Activated B cell treated with CpG ODN at 0.5 μM for 24 hours (primary cell): ENCODE measurements around the gene KRTAP5-3. TPM values are rescaled to one million over a fixed set of nuclear protein-coding genes. Genes with fewer than 3 reads are reported as not detected.
A peak's percentile ranks its signal among the peaks of the same experiment; 100 is the strongest.

Experiments used
- ATAC-seq: fragments of 200-7000 bp; cut with Tn5 transposase; one replicate; pipeline ENCODE4 v1.10.0; 2021; ENCODE audit warnings: low read depth, mild to moderate bottlenecking, moderate library complexity
- CTCF ChIA-PET: fragments of 350-600 bp; sonication (Branson Sonifier 250); formaldehyde crosslinking; loops from one replicate; lab custom pipeline; 2021; ENCODE audit warnings: antibody characterized with exemption; lab: Charles Lee
- POLR2A ChIA-PET: fragments of 350-600 bp; sonication (Branson Sonifier 250); formaldehyde crosslinking; loops from one replicate; lab custom pipeline; 2021; ENCODE audit warnings: antibody characterized with exemption; lab: Charles Lee
- DNase-seq: peaks from one replicate; pipeline ENCODE4 v3.0.0; 2022
- H3K27ac Mint-ChIP-seq: one replicate; pipeline ENCODE4 v1.8.0; 2020; ENCODE audit warnings: mixed read lengths
- H3K27me3 Mint-ChIP-seq: one replicate; pipeline ENCODE4 v1.8.0; 2021; ENCODE audit warnings: mixed read lengths
- H3K36me3 Mint-ChIP-seq: one replicate; pipeline ENCODE4 v1.8.0; 2021; ENCODE audit warnings: low read depth, mixed read lengths
- H3K4me1 Mint-ChIP-seq: one replicate; pipeline ENCODE4 v1.8.0; 2021; ENCODE audit warnings: mixed read lengths
- H3K4me3 Mint-ChIP-seq: one replicate; pipeline ENCODE4 v1.8.0; 2020; ENCODE audit warnings: mild to moderate bottlenecking, mixed read lengths
- H3K9me3 Mint-ChIP-seq: one replicate; pipeline ENCODE4 v1.8.0; 2020; ENCODE audit warnings: mixed read lengths
- intact Hi-C: fragments of 100-400 bp; cut with micrococcal nuclease; formaldehyde crosslinking; loops from one replicate; pipeline ENCODE4 v1.15.1; 2024
- total RNA-seq: library from RNA; stranded (reverse); gene quantifications from 2 replicates; pipeline ENCODE4 v1.2.3, GENCODE V29; 2022
- TF ChIP-seq, protein P1 (sequence below): fragments of 200-600 bp; IDR thresholded peaks from one replicate; pipeline ENCODE4 v1.8.0; 2022; ENCODE audit warnings: antibody characterized with exemption, mild to moderate bottlenecking

KRTAP5-3 gene
- total RNA-seq, 1 donor from 2014 or later = not detected

DNA sequence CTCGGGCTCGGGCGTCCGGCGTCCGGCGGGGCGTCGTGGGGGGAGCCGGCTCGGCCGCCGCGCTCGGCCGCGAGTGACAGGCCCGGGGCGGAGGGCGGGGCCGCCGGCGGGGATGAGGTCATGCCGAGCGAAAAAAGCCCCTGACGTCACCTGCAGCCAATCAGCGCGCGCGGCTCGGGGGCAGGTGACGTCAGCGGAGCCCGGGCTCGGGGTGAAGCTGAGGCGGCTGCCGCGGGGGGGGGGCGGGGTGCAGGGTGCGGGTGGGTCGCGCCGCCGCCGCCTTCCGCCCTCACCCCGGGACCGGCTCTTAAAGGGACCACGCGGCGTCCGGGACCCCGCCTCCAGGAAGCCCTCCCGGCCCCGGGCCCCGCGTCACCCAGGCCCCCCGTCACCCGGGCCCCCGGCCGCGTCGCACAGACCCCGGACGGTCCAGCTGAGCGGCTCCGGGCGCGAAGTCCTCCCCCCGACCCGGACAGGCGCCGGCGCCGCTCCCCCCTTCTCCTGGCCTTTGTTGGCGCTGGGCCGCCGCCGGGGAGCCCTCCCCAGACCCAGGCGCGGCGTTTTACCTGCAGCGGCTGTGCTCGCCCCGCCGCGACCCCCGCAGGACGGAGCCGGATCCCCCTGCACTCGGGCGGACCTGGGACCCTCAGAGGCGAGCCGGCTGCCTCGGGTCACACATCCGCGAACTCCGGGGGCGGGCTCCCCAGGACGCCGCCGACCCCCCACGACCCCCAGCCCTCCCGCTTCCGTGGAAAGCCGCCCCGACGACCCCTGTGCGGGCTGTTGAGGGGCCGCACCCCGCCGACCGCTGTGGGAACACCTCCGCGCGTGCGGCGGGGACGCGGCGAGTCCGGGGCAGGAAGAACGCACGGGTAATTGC is 35.8 kb downstream of the KRTAP5-3 start, which contains the start of gene DUSP8:
Gene DUSP8, minus strand, starts transcription at position 75 of the 880 bp plus-strand sequence. CDS start 6,445 bp downstream, outside the sequence.
- Mint-ChIP-seq H3K4me1 (peaks cover 12% of the 10 kb centered on the region), H3K9me3 (no peaks in the 10 kb centered on the region), H3K27ac (no peak within 1 kb of the TSS), H3K4me3 (peak within 1 kb of the TSS; percentile 64), H3K27me3 (peaks cover 22% of the 10 kb centered on the region), H3K36me3 (no peaks in the 10 kb centered on the region)
- ChIA-PET CTCF (no interaction called here), POLR2A (interaction anchor here (0.8 to 3.2 kb wide), 5 partner anchors 16 to 729 kb away, joined by 3 to 13 read pairs (median 4); partner anchors contain the start of genes TOLLIP and TSPAN4)
- intact Hi-C loops = loop anchor here (2.0 to 10.0 kb wide), 5 partner anchors 35 to 728 kb away; partner anchors contain the start of genes CHID1, LSP1, POLR2L and TSPAN4
- DNase-seq (peak; percentile 89), ATAC-seq (peak; percentile 43)
- TF ChIP-seq, protein P1, sequence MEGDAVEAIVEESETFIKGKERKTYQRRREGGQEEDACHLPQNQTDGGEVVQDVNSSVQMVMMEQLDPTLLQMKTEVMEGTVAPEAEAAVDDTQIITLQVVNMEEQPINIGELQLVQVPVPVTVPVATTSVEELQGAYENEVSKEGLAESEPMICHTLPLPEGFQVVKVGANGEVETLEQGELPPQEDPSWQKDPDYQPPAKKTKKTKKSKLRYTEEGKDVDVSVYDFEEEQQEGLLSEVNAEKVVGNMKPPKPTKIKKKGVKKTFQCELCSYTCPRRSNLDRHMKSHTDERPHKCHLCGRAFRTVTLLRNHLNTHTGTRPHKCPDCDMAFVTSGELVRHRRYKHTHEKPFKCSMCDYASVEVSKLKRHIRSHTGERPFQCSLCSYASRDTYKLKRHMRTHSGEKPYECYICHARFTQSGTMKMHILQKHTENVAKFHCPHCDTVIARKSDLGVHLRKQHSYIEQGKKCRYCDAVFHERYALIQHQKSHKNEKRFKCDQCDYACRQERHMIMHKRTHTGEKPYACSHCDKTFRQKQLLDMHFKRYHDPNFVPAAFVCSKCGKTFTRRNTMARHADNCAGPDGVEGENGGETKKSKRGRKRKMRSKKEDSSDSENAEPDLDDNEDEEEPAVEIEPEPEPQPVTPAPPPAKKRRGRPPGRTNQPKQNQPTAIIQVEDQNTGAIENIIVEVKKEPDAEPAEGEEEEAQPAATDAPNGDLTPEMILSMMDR = no peak

DNA sequence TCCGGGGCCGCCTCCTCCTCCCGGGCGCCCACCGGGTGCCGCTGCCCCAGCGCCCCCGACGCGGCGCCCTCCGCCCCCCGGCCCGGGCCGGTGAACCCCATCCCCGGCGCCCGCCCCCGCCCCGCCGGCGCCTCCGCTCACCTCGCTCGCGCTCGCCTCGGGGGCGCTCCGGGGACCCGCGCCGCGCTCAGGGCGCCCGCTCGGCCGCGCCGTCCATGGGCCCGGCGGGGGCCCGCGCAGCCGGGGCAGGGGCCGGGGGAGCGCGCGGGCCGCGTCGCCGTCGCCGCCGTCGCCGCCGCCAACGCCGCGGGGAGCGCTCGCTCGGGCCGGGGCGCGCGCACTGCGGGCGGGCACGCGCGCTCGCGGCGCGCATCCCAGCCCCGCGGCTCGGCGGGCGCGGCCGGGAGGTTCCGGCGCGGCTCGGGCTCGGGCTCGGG is 36.5 kb downstream of the KRTAP5-3 start:
- ATAC-seq = no peak
- H3K4me3 Mint-ChIP-seq = no peak overlapping the region
- CTCF ChIA-PET = no interaction called here

DNA sequence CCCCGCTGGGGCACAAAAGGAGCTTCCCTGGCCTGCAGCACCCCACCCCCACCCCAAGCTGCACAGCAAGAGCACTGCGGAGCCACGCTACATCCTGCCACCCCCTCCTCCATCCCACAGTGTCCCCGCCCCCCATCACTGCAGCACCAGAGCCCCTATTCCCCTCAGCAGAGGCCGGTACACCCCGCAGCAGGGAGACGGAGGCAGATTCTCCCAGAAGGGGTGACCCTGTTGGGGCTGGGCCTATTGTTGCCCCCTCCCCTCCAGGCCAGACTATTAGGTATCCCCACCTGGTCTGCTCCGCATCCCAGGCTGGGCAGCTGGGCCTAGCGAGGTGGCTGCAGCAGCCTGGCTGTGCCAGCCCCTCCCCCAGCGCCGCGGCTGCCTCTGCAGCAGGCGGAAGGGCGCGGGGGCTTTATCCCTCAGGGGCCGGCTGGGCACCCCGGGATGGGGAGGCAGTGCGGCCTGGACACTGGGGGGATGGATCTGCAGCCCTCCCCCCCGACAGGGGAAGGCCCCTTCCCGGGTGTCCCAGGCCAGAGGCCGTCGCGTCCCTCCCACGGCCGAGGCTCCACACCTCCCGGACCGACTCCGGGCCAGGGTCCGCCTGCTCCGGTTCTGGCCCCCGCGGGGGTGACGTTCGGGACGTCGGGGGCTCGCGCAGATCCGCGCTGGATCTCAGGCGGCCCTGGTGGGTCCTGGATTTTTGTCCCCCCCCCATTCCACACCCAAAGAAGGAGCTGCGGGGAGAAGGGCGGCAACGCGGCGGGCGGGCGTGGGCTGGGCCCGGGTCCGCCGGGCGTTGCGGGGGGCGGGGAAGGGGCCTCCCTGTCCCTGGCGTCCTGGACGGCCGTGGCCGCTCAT is 37.1 kb downstream of the KRTAP5-3 start:
- DNase-seq (no peak), ATAC-seq (no peak)
- Mint-ChIP-seq H3K9me3 (no peaks in the 10 kb centered on the region), H3K4me1 (peaks cover 12% of the 10 kb centered on the region), H3K27me3 (peaks cover 18% of the 10 kb centered on the region), H3K4me3 (peak overlapping the region; percentile 56), H3K27ac (no peak overlapping the region), H3K36me3 (no peaks in the 10 kb centered on the region)
- intact Hi-C loops = loop anchor here (5.0 to 10.0 kb wide), 4 partner anchors 34 to 726 kb away; partner anchors contain the start of genes CHID1, LSP1, POLR2L and TSPAN4
- POLR2A ChIA-PET = interaction anchor here (1.3 kb wide), 1 partner anchor 18 kb away, joined by 4 read pairs; no protein-coding TSS in a partner anchor
- CTCF ChIA-PET = no interaction called here
- TF ChIP-seq, protein P1 = no peak

More for the DNA sequence above, 36.5 kb downstream of the KRTAP5-3 start:
- Mint-ChIP-seq H3K27ac (no peak overlapping the region), H3K4me1 (peaks cover 12% of the 10 kb centered on the region), H3K27me3 (peaks cover 22% of the 10 kb centered on the region), H3K36me3 (no peaks in the 10 kb centered on the region), H3K9me3 (no peaks in the 10 kb centered on the region)
- intact Hi-C loops = loop anchor here (2.0 to 10.0 kb wide), 5 partner anchors 34 to 727 kb away; partner anchors contain the start of genes CHID1, LSP1, POLR2L and TSPAN4
- DNase-seq = no peak
- TF ChIP-seq, protein P1 = no peak
- POLR2A ChIA-PET = interaction anchor here (0.8 to 1.3 kb wide), 3 partner anchors 17 to 729 kb away, joined by 3 to 4 read pairs (median 4); partner anchors contain the start of genes TOLLIP and TSPAN4

DNA sequence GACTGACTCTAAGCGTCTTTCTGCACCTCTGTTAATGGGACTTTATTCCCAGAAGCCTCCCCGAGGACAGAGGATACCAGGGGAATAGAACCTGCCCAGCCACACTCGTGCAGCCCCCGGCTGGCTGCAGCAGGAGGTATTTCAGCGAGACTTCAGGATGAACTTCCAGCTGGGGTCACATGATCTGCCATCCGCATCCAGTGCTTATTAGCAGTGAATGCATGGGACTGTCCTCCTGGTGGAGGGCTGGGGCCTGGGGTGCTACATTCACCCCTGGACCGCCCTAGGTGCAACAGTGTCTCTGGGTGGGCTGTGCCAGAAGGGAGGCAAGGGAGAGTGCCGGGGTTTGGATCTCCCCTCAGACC is 37.8 kb downstream of the KRTAP5-3 start:
- DNase-seq = no peak
- Mint-ChIP-seq H3K27ac (no peak overlapping the region), H3K36me3 (no peaks in the 10 kb centered on the region), H3K4me3 (peak overlapping the region; percentile 56), H3K27me3 (peaks cover 18% of the 10 kb centered on the region), H3K9me3 (no peaks in the 10 kb centered on the region), H3K4me1 (peaks cover 12% of the 10 kb centered on the region)
- ChIA-PET POLR2A (no interaction called here), CTCF (no interaction called here)
- no peak for ATAC-seq
- TF ChIP-seq, protein P1 = no peak
- intact Hi-C loops = loop anchor here (5.0 to 10.0 kb wide), 4 partner anchors 33 to 726 kb away; partner anchors contain the start of genes CHID1, LSP1, POLR2L and TSPAN4
